WTC11 (cell line): ENCODE measurements around the gene SNCAIP. TPM values are rescaled to one million over a fixed set of nuclear protein-coding genes. Genes with fewer than 3 reads are reported as not detected.

Source experiments
- ATAC-seq: fragments of 200-7000 bp; cut with Tn5 transposase; 2 replicates; pipeline ENCODE4 v1.10.0; 2021; ENCODE audit warnings: mild to moderate bottlenecking, moderate library complexity
- CTCF ChIA-PET: fragments of 300-600 bp; sonication (Branson Sonifier 250); formaldehyde crosslinking; loops from one replicate; lab custom pipeline; 2021; ENCODE audit warnings: antibody characterized with exemption; lab: Charles Lee
- POLR2A ChIA-PET: fragments of 350-600 bp; sonication (Branson Sonifier 250); formaldehyde crosslinking; loops from one replicate; lab custom pipeline; 2021; ENCODE audit warnings: antibody characterized with exemption; lab: Charles Lee
- DNase-seq: peaks from one replicate; pipeline ENCODE4 v3.0.0; 2021; ENCODE audit warnings: low spot score
- H3K27ac Mint-ChIP-seq: 2 replicates; pipeline ENCODE4 v1.8.0; 2021; ENCODE audit warnings: mixed read lengths
- H3K27me3 Mint-ChIP-seq: 2 replicates; pipeline ENCODE4 v1.8.0; 2021; ENCODE audit warnings: low read depth, mild to moderate bottlenecking, moderate library complexity, mixed read lengths
- H3K36me3 Mint-ChIP-seq: 2 replicates; pipeline ENCODE4 v1.8.0; 2021; ENCODE audit warnings: mixed read lengths
- H3K4me1 Mint-ChIP-seq: 2 replicates; pipeline ENCODE4 v1.8.0; 2022; ENCODE audit warnings: mixed read lengths
- H3K4me3 Mint-ChIP-seq: 2 replicates; pipeline ENCODE4 v1.8.0; 2021; ENCODE audit warnings: mild to moderate bottlenecking, moderate library complexity, mixed read lengths
- H3K9me3 Mint-ChIP-seq: 2 replicates; pipeline ENCODE4 v1.8.0; 2021; ENCODE audit warnings: mixed read lengths
- AR ChIP-seq: fragments of 250-450 bp; sonication (Bioruptor Pico); IDR thresholded peaks from 2 replicates; pipeline ENCODE4 v1.9.0; 2021; ENCODE audit warnings: mild to moderate bottlenecking
- ARID4B ChIP-seq: sonication (generic); formaldehyde crosslinking; IDR thresholded peaks from 2 replicates; pipeline ENCODE4 v1.8.0; 2023; ENCODE audit warnings: missing genetic modification reagents, mild to moderate bottlenecking, borderline replicate concordance
- CTCF ChIP-seq: fragments of 200-600 bp; IDR thresholded peaks from 2 replicates; pipeline ENCODE4 v1.8.0; 2022; ENCODE audit warnings: antibody characterized with exemption
- ETV6 ChIP-seq: sonication (generic); formaldehyde crosslinking; IDR thresholded peaks from 2 replicates; pipeline ENCODE4 v1.8.1; 2022; ENCODE audit warnings: mild to moderate bottlenecking, missing genetic modification reagents
- FOXP1 ChIP-seq: sonication (generic); formaldehyde crosslinking; IDR thresholded peaks from 2 replicates; pipeline ENCODE4 v1.8.0; 2022; ENCODE audit warnings: missing genetic modification reagents, mild to moderate bottlenecking, moderate library complexity, borderline replicate concordance
- NFATC4 ChIP-seq: fragments of 250-450 bp; sonication (Bioruptor Pico); IDR thresholded peaks from 2 replicates; pipeline ENCODE4 v1.9.0; 2021; ENCODE audit warnings: mild to moderate bottlenecking
- NFE2L1 ChIP-seq: sonication (generic); formaldehyde crosslinking; IDR thresholded peaks from 2 replicates; pipeline ENCODE4 v1.8.1; 2023; ENCODE audit warnings: missing genetic modification reagents
- NR3C1 ChIP-seq: sonication (generic); formaldehyde crosslinking; conservative IDR thresholded peaks from 2 replicates; pipeline ENCODE4 v1.8.1; 2023; ENCODE audit warnings: low read depth, mild to moderate bottlenecking, missing genetic modification reagents
- ZNF232 ChIP-seq: sonication (generic); formaldehyde crosslinking; IDR thresholded peaks from 2 replicates; pipeline ENCODE4 v1.8.0; 2022; ENCODE audit warnings: mild to moderate bottlenecking, missing genetic modification reagents
- total RNA-seq: library from RNA; stranded (reverse); gene quantifications from 3 replicates; pipeline ENCODE4 v1.2.3, GENCODE V29; 2021
- TF ChIP-seq, protein P1 (sequence below): sonication (generic); formaldehyde crosslinking; IDR thresholded peaks from 2 replicates; pipeline ENCODE4 v1.8.0; 2022; ENCODE audit warnings: mild to moderate bottlenecking, missing genetic modification reagents
- TF ChIP-seq, protein P2 (sequence below): sonication (generic); formaldehyde crosslinking; IDR thresholded peaks from 2 replicates; pipeline ENCODE4 v1.8.1; 2023; ENCODE audit warnings: mild to moderate bottlenecking, missing genetic modification reagents, moderate library complexity
- TF ChIP-seq, protein P3 (sequence below): fragments of 250-450 bp; sonication (Bioruptor Pico); IDR thresholded peaks from 2 replicates; pipeline ENCODE4 v1.9.0; 2021; ENCODE audit warnings: mild to moderate bottlenecking
- TF ChIP-seq, protein P4 (sequence below): sonication (generic); formaldehyde crosslinking; IDR thresholded peaks from 2 replicates; pipeline ENCODE4 v1.8.0; 2023; ENCODE audit warnings: mild to moderate bottlenecking, missing genetic modification reagents

The SNCAIP gene
- total RNA-seq, 1 experiment from 2014 or later = 10.0 TPM

- H3K27me3 Mint-ChIP-seq = no peaks in the 10 kb centered on the region
- no peak overlapping the region for H3K4me3 Mint-ChIP-seq
- H3K9me3 Mint-ChIP-seq = no peaks in the 10 kb centered on the region
- no peak overlapping the region for H3K27ac Mint-ChIP-seq
- H3K4me1 Mint-ChIP-seq = peaks cover 35% of the 10 kb centered on the region
- no peaks in the 10 kb centered on the region for H3K36me3 Mint-ChIP-seq
- ChIA-PET CTCF (interaction anchor here (0.7 to 1.2 kb wide), 3 partner anchors 11 to 263 kb away, joined by 3 to 4 read pairs (median 3); no protein-coding TSS in a partner anchor), POLR2A (no interaction called here)
- ATAC-seq (peak; percentile 79), DNase-seq (peak; percentile 24)
- TF ChIP-seq ETV6 (CRISPR knock-in tag) = no peak
- TF ChIP-seq, protein P1, sequence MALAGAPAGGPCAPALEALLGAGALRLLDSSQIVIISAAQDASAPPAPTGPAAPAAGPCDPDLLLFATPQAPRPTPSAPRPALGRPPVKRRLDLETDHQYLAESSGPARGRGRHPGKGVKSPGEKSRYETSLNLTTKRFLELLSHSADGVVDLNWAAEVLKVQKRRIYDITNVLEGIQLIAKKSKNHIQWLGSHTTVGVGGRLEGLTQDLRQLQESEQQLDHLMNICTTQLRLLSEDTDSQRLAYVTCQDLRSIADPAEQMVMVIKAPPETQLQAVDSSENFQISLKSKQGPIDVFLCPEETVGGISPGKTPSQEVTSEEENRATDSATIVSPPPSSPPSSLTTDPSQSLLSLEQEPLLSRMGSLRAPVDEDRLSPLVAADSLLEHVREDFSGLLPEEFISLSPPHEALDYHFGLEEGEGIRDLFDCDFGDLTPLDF = no peak
- TF ChIP-seq ZNF232 = no peak
- TF ChIP-seq CTCF = peak; percentile 53
- TF ChIP-seq, all 79 proteins: peak for 1
Measured at GRCh38 chr5:122458278-122458872, 146.3 kb downstream of the SNCAIP start.

DNA sequence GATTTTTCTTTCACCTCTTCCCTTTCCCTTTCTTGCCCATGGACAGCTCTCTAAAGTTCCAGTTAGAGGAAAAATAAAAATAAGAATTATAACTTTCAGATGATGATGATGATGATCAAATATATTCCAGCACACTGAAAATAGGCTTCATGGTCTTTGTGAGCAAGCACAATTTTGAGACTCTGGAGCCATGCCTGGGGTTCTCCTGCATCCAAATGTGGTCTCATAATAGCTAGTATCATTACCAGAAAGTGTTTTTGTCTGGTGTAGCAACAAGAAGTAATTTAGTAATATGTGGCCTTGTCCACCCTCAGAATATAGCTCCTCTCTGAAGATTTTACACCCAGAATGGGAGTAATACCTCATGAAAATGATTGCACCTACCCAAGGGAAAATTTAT is 150.4 kb downstream of the SNCAIP start:
- H3K27ac Mint-ChIP-seq = 0 out of 2 replicates have a peak overlapping the region, but pooled peaks have one; percentile 25
- no peaks in the 10 kb centered on the region for H3K27me3 Mint-ChIP-seq
- ChIA-PET POLR2A (interaction anchor here (1.0 kb wide), 1 partner anchor 9 kb away, joined by 3 read pairs; no protein-coding TSS in a partner anchor), CTCF (interaction anchor here (0.8 to 1.4 kb wide), 3 partner anchors 9 to 385 kb away, joined by 3 to 7 read pairs (median 3); no protein-coding TSS in a partner anchor)
- peaks cover 65% of the 10 kb centered on the region for H3K4me1 Mint-ChIP-seq
- no peak for ATAC-seq
- DNase-seq = no peak
- H3K36me3 Mint-ChIP-seq = peaks cover 5% of the 10 kb centered on the region; the same call in 1 of the 2 replicates
- peaks cover 5% of the 10 kb centered on the region for H3K9me3 Mint-ChIP-seq
- no peak for TF ChIP-seq AR (CRISPR knock-in tag)
- TF ChIP-seq NFATC4 (CRISPR knock-in tag) = no peak
- TF ChIP-seq, protein P2, sequence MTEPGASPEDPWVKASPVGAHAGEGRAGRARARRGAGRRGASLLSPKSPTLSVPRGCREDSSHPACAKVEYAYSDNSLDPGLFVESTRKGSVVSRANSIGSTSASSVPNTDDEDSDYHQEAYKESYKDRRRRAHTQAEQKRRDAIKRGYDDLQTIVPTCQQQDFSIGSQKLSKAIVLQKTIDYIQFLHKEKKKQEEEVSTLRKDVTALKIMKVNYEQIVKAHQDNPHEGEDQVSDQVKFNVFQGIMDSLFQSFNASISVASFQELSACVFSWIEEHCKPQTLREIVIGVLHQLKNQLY (CRISPR knock-in tag) = no peak
- TF ChIP-seq ZNF232 = no peak
- no peak for TF ChIP-seq NR3C1 (CRISPR knock-in tag)
- TF ChIP-seq, protein P3, sequence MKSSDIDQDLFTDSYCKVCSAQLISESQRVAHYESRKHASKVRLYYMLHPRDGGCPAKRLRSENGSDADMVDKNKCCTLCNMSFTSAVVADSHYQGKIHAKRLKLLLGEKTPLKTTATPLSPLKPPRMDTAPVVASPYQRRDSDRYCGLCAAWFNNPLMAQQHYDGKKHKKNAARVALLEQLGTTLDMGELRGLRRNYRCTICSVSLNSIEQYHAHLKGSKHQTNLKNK (CRISPR knock-in tag) = no peak
- TF ChIP-seq FOXP1 (CRISPR knock-in tag) = no peak
- TF ChIP-seq, protein P4, sequence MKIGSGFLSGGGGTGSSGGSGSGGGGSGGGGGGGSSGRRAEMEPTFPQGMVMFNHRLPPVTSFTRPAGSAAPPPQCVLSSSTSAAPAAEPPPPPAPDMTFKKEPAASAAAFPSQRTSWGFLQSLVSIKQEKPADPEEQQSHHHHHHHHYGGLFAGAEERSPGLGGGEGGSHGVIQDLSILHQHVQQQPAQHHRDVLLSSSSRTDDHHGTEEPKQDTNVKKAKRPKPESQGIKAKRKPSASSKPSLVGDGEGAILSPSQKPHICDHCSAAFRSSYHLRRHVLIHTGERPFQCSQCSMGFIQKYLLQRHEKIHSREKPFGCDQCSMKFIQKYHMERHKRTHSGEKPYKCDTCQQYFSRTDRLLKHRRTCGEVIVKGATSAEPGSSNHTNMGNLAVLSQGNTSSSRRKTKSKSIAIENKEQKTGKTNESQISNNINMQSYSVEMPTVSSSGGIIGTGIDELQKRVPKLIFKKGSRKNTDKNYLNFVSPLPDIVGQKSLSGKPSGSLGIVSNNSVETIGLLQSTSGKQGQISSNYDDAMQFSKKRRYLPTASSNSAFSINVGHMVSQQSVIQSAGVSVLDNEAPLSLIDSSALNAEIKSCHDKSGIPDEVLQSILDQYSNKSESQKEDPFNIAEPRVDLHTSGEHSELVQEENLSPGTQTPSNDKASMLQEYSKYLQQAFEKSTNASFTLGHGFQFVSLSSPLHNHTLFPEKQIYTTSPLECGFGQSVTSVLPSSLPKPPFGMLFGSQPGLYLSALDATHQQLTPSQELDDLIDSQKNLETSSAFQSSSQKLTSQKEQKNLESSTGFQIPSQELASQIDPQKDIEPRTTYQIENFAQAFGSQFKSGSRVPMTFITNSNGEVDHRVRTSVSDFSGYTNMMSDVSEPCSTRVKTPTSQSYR (CRISPR knock-in tag) = no peak
- TF ChIP-seq NFE2L1 (CRISPR knock-in tag) = no peak
- TF ChIP-seq, protein P1 = no peak
- TF ChIP-seq ARID4B = no peak
- TF ChIP-seq, all 79 proteins: peak for 0
- H3K4me3 Mint-ChIP-seq = no peak overlapping the region
